Suprapubic skin (tissue), 4 donors: ENCODE measurements around the gene TMEM131L. TPM values are rescaled to one million over a fixed set of nuclear protein-coding genes. Genes with fewer than 3 reads are reported as not detected.

ENCODE experiments used
- DNase-seq, 2 donors: peaks; one replicate each; pipeline ENCODE4 v3.0.0-alpha.2; 2019; ENCODE audit warnings: low spot score in 2 of 2
- H3K27ac ChIP-seq: fragments of 200-600 bp; sonication (generic); one replicate; pipeline ENCODE4 v1.5.1; 2019
- H3K27me3 ChIP-seq: fragments of 200-600 bp; sonication (generic); one replicate; pipeline ENCODE4 v1.5.1; 2019
- H3K36me3 ChIP-seq: fragments of 200-600 bp; sonication (generic); one replicate; pipeline ENCODE4 v1.5.1; 2019
- H3K4me1 ChIP-seq: fragments of 200-600 bp; sonication (generic); one replicate; pipeline ENCODE4 v1.5.1; 2019
- H3K4me3 ChIP-seq: fragments of 200-600 bp; sonication (generic); one replicate; pipeline ENCODE4 v1.5.1; 2019; ENCODE audit warnings: mild to moderate bottlenecking
- H3K9me3 ChIP-seq: fragments of 200-600 bp; sonication (generic); one replicate; pipeline ENCODE4 v1.5.1; 2019
- EP300 ChIP-seq: sonication (generic); formaldehyde crosslinking; IDR thresholded peaks from one replicate; pipeline ENCODE4 v1.6.1; 2017; ENCODE audit warnings: antibody characterized with exemption
- POLR2A ChIP-seq, 2 donors: fragments of 450-650 bp; IDR thresholded peaks; one replicate each; pipeline ENCODE4 v1.6.1; 2017; ENCODE audit warnings: antibody characterized with exemption in 2 of 2, mild to moderate bottlenecking in 2 of 2, moderate library complexity in 2 of 2
- POLR2AphosphoS5 ChIP-seq, 3 donors: sonication (generic); formaldehyde crosslinking; IDR thresholded peaks; one replicate each; pipeline ENCODE4 v1.6.1; 2017; ENCODE audit warnings: antibody characterized with exemption in 3 of 3
- WGBS: methylation state at CpG from one replicate; pipeline ENCODE4 v1.1.5; 2018; 5-methylcytosine and 5-hydroxymethylcytosine counted together
- total RNA-seq, 4 donors: library from RNA; depleted of rRNA; stranded (reverse); fragments of >200 nt; gene quantifications; one replicate each; pipeline ENCODE4 v1.1.0, GENCODE V29; 2016
- TF ChIP-seq, protein P1 (sequence below), 2 donors: fragments of 200-600 bp in 1 of 2; fragments of 450-650 bp in 1 of 2; sonication (generic) in 1 of 2; IDR thresholded peaks; one replicate each; pipeline ENCODE4 v1.5.1; 2016 to 2019; ENCODE audit warnings: antibody characterized with exemption in 2 of 2, mild to moderate bottlenecking in 1 of 2, moderate library complexity in 1 of 2

TMEM131L gene
- total RNA-seq, 4 donors from 2014 or later: 13.5 to 25.0 (median 17.2) TPM

DNA sequence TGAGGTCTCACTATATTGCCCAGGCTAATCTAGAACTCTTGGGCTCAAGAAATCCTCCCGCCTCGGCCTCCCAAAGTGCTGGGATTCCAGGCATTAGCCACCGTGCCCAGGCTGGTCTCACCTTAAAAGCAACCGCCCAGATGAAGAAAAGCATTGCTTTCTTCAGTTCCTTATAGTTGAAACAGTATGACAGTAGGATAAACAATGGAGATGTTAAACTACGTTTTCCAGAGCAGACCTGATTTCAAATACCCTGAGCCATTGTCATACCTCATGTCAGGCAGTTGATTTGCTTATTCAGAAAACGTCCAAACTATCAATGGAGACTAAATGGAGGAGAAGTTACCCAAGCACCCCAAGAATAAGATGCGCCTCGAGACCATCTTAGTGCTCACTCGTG lies 26.3 kb upstream of the TMEM131L start:
- H3K4me1 ChIP-seq: no peaks in the 10 kb centered on the region
- WGBS: 91% methylated on average over 9 of the region's 9 CpGs
- no peak overlapping the region for H3K27ac ChIP-seq
- no peaks in the 10 kb centered on the region for H3K27me3 ChIP-seq
- no peak for DNase-seq
- H3K4me3 ChIP-seq: no peak overlapping the region
- TF ChIP-seq, protein P1, sequence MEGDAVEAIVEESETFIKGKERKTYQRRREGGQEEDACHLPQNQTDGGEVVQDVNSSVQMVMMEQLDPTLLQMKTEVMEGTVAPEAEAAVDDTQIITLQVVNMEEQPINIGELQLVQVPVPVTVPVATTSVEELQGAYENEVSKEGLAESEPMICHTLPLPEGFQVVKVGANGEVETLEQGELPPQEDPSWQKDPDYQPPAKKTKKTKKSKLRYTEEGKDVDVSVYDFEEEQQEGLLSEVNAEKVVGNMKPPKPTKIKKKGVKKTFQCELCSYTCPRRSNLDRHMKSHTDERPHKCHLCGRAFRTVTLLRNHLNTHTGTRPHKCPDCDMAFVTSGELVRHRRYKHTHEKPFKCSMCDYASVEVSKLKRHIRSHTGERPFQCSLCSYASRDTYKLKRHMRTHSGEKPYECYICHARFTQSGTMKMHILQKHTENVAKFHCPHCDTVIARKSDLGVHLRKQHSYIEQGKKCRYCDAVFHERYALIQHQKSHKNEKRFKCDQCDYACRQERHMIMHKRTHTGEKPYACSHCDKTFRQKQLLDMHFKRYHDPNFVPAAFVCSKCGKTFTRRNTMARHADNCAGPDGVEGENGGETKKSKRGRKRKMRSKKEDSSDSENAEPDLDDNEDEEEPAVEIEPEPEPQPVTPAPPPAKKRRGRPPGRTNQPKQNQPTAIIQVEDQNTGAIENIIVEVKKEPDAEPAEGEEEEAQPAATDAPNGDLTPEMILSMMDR (IDR thresholded peaks at IDR 0.05): no peak
- TF ChIP-seq POLR2AphosphoS5 (IDR thresholded peaks at IDR 0.05): no peak
- TF ChIP-seq POLR2A (IDR thresholded peaks at IDR 0.05): no peak
- TF ChIP-seq EP300: no peak
- H3K36me3 ChIP-seq: no peaks in the 10 kb centered on the region
- H3K9me3 ChIP-seq: no peaks in the 10 kb centered on the region

DNA sequence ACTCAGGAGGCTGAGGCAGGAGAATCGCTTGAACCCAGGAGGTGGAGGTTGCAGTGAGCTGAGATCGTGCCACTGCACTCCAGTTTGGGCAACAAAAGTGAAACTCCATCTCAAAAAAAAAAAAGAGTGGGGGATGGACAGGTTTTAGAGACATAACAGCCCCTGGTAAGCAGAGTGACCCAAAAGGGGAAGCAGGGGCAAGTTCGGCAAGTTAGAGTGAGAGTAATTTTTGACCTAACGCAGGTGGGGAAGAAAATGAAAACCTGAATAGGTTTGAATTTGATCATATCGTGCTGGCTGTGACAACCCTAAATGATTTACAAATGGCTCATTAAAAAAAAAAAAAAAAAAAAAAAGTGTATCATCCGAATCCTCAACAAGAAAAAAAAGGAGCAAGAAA lies 25.7 kb upstream of the TMEM131L start:
- TF ChIP-seq POLR2AphosphoS5 (IDR thresholded peaks at IDR 0.05) (no peak), POLR2A (IDR thresholded peaks at IDR 0.05) (no peak), EP300 (no peak)
- TF ChIP-seq, protein P1 (IDR thresholded peaks at IDR 0.05): no peak
- Histone ChIP-seq H3K27ac (no peak overlapping the region), H3K36me3 (no peaks in the 10 kb centered on the region), H3K27me3 (no peaks in the 10 kb centered on the region), H3K9me3 (no peaks in the 10 kb centered on the region), H3K4me1 (no peaks in the 10 kb centered on the region), H3K4me3 (no peak overlapping the region)
- WGBS: 87% methylated on average over 6 of the region's 6 CpGs
- DNase-seq: no peak

DNA sequence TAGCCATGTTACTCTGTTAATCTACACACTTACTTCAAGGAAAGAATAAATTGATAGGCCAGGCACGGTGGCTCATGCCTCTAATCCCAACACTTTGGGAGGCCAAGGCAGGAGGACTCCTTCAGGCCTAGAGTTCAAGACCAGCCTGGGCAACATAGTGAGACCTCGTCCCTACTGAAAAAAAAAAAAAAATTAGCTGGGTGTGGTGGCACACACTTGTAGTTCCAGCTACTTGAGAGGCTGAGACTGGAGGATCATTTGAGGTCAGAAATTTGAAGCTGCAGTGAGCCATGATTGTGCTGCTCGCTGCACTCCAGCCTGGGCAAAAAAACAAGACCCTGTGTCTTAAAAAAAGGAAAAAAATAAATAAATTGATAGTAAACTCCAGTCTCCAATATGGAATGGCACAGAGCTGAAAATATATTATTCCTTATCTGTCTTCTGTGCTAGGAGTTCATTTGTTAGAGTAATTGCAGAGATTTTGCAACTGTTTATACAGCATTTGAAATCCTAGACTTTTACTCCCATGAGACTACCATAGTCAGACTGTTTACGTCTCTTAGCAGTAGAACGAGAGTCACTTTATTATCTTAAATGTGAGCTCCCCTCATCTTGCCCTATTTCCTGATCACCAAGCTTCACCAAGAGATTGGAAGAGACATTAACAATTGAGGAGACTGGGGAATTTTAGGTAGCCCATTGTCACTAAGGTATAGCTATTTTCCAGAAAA lies 18.8 kb upstream of the TMEM131L start:
- Histone ChIP-seq H3K27me3 (no peaks in the 10 kb centered on the region), H3K27ac (no peak overlapping the region), H3K36me3 (no peaks in the 10 kb centered on the region), H3K4me3 (no peak overlapping the region), H3K4me1 (peaks cover 12% of the 10 kb centered on the region), H3K9me3 (no peaks in the 10 kb centered on the region)
- DNase-seq: no peak
- 79% methylated on average over 5 of the region's 5 CpGs for WGBS
- TF ChIP-seq POLR2A (IDR thresholded peaks at IDR 0.05): no peak
- no peak for TF ChIP-seq EP300
- TF ChIP-seq, protein P1 (IDR thresholded peaks at IDR 0.05): no peak
- TF ChIP-seq POLR2AphosphoS5 (IDR thresholded peaks at IDR 0.05): no peak

DNA sequence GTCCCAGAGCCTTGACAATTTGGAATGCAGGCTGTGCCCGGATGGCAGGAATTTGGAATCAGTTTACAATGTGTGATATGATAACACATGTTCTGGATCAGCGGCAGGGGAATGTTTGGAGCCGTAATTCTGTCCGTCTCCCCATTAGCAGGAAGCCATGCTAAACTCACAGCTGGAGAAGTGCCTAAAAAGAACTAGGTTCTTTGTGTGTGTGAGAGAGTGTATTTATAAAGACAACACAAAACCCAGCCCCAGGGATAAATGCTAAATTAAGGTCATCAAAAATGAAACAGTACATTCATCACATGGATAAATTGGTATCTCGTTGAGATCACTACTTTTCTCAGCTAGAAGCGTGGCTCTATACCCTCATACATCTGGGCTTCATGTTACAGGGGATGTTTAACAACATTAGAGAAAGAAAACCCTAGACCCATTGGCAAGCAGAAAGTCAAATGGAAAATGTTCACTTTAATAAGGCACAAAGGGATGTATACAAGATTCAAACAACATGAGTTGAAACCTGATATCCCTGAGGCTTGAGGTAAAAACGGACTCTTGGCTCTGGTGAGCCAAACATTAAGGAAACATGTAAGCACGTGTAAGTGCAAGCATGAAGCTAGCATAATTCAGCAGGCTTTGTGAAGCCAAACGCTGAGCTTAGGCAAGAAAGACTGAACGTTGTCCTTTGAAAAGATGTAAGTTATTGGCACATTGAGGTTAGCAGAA lies 18.0 kb upstream of the TMEM131L start:
- 24% methylated on average over 10 of the region's 10 CpGs for WGBS
- no peak for TF ChIP-seq POLR2AphosphoS5 (IDR thresholded peaks at IDR 0.05)
- TF ChIP-seq POLR2A (IDR thresholded peaks at IDR 0.05): no peak
- no peak for TF ChIP-seq EP300
- TF ChIP-seq, protein P1 (IDR thresholded peaks at IDR 0.05): no peak

DNA sequence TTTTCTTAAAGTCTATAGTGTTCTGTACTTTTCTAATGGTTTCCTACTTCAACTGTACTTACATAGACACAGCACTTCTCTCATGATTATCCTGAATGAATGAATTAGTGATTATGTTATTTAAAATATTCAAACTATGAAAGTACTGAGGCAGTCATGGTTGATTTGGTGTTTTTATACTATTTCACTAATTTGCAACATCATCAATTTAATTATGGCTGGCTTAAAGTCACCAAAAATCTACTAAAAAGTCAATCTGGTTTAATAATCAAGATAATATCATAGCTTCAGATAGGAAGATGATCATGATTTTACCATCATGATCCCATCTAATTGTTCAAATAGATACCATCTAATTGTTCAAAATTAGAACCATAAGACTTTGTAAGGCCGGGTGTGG lies 16.8 kb upstream of the TMEM131L start:
- Histone ChIP-seq H3K36me3 (no peaks in the 10 kb centered on the region), H3K27me3 (no peaks in the 10 kb centered on the region), H3K27ac (no peak overlapping the region), H3K4me1 (peaks cover 12% of the 10 kb centered on the region), H3K9me3 (no peaks in the 10 kb centered on the region), H3K4me3 (no peak overlapping the region)
- DNase-seq: no peak
- no peak for TF ChIP-seq POLR2AphosphoS5 (IDR thresholded peaks at IDR 0.05)
- TF ChIP-seq, protein P1 (IDR thresholded peaks at IDR 0.05): no peak
- no peak for TF ChIP-seq POLR2A (IDR thresholded peaks at IDR 0.05)
- no peak for TF ChIP-seq EP300
- WGBS: 94% methylated on average over 1 of the region's 1 CpG

More for the DNA sequence above, 18.0 kb upstream of the TMEM131L start:
- DNase-seq: no peak
- H3K27ac ChIP-seq: no peak overlapping the region
- H3K36me3 ChIP-seq: no peaks in the 10 kb centered on the region
- H3K4me1 ChIP-seq: peaks cover 12% of the 10 kb centered on the region
- no peaks in the 10 kb centered on the region for H3K9me3 ChIP-seq
- no peaks in the 10 kb centered on the region for H3K27me3 ChIP-seq
- no peak overlapping the region for H3K4me3 ChIP-seq
